ENCODE data around the gene SURF2.
"Not testable (repeated sequence)": the region's sequence is repeated elsewhere in the genome, so short reads cannot be mapped to it uniquely, and the experiment has no call there.

Gene SURF2

GRCh38 chr9:133390713-133391112, 34.4 kb downstream of the SURF2 start:
- H3K27me3 ChIP-seq (ENCODE audit: insufficient read depth, low read depth, severe bottlenecking): no peaks in the 10 kb centered on the region
- H3K9me3 ChIP-seq (ENCODE audit: severe bottlenecking): no peaks in the 10 kb centered on the region
- TF ChIP-seq CTCF (IDR thresholded peaks at IDR 0.05; ENCODE audit: low read depth, low read length): no peak
- H3K4me3 ChIP-seq (ENCODE audit: low read depth, low read length): no peak overlapping the region
- DNase-seq: no peak
- H3K27ac ChIP-seq: no peak overlapping the region
- no peaks in the 10 kb centered on the region for H3K36me3 ChIP-seq

- H3K4me3 ChIP-seq (ENCODE audit: low read depth, low read length); H3K36me3 ChIP-seq; H3K9me3 ChIP-seq (ENCODE audit: severe bottlenecking); DNase-seq; H3K27ac ChIP-seq; H3K27me3 ChIP-seq (ENCODE audit: insufficient read depth, low read depth, severe bottlenecking): not testable (repeated sequence)
Measured at GRCh38 chr9:133391449-133391848, 35.1 kb downstream of the SURF2 start.

GRCh38 chr9:133392308-133392707, 36.0 kb downstream of the SURF2 start:
- DNase-seq; H3K4me3 ChIP-seq (ENCODE audit: low read depth, low read length); H3K9me3 ChIP-seq (ENCODE audit: severe bottlenecking); H3K27me3 ChIP-seq (ENCODE audit: insufficient read depth, low read depth, severe bottlenecking); H3K27ac ChIP-seq; H3K36me3 ChIP-seq: not testable (repeated sequence)

GRCh38 chr9:133393399-133393798, 37.0 kb downstream of the SURF2 start:
- Histone ChIP-seq H3K4me3 (ENCODE audit: low read depth, low read length) (no peak overlapping the region), H3K27me3 (ENCODE audit: insufficient read depth, low read depth, severe bottlenecking) (no peaks in the 10 kb centered on the region), H3K27ac (no peak overlapping the region), H3K9me3 (ENCODE audit: severe bottlenecking) (no peaks in the 10 kb centered on the region), H3K36me3 (no peaks in the 10 kb centered on the region)
- DNase-seq: no peak
- TF ChIP-seq CTCF (IDR thresholded peaks at IDR 0.05; ENCODE audit: low read depth, low read length): no peak

GRCh38 chr9:133394687-133395271, 38.4 kb downstream of the SURF2 start:
- TF ChIP-seq CTCF (IDR thresholded peaks at IDR 0.05; ENCODE audit: low read depth, low read length): no peak
- DNase-seq: no peak
- no peaks in the 10 kb centered on the region for H3K27me3 ChIP-seq (ENCODE audit: insufficient read depth, low read depth, severe bottlenecking)
- no peaks in the 10 kb centered on the region for H3K36me3 ChIP-seq
- H3K9me3 ChIP-seq (ENCODE audit: severe bottlenecking): no peaks in the 10 kb centered on the region
- no peak overlapping the region for H3K27ac ChIP-seq
- no peak overlapping the region for H3K4me3 ChIP-seq (ENCODE audit: low read depth, low read length)

GRCh38 chr9:133396952-133397351, 40.6 kb downstream of the SURF2 start:
- DNase-seq: peak; percentile 78
- peak; percentile 89 for TF ChIP-seq CTCF (IDR thresholded peaks at IDR 0.05; ENCODE audit: low read depth, low read length)
- H3K9me3 ChIP-seq (ENCODE audit: severe bottlenecking): no peaks in the 10 kb centered on the region
- H3K27me3 ChIP-seq (ENCODE audit: insufficient read depth, low read depth, severe bottlenecking): no peaks in the 10 kb centered on the region
- H3K36me3 ChIP-seq: no peaks in the 10 kb centered on the region
- no peak overlapping the region for H3K4me3 ChIP-seq (ENCODE audit: low read depth, low read length)
- no peak overlapping the region for H3K27ac ChIP-seq

GRCh38 chr9:133397370-133397769, 41.0 kb downstream of the SURF2 start:
- Histone ChIP-seq H3K27me3 (ENCODE audit: insufficient read depth, low read depth, severe bottlenecking) (no peaks in the 10 kb centered on the region), H3K27ac (no peak overlapping the region), H3K9me3 (ENCODE audit: severe bottlenecking) (no peaks in the 10 kb centered on the region), H3K4me3 (ENCODE audit: low read depth, low read length) (no peak overlapping the region), H3K36me3 (no peaks in the 10 kb centered on the region)
- TF ChIP-seq CTCF (IDR thresholded peaks at IDR 0.05; ENCODE audit: low read depth, low read length): no peak
- no peak for DNase-seq
